ENCODE data around the gene CDH23. TPM values are rescaled to one million over a fixed set of nuclear protein-coding genes. Genes with fewer than 3 reads are reported as not detected.

CDH23 gene
- total and polyA plus RNA-seq, 2 of the 8 experiments (the other 6 are each of a cell fraction or from before 2014, with no cell fraction given): 1.9 to 4.9 TPM

- TF ChIP-seq, protein P1, sequence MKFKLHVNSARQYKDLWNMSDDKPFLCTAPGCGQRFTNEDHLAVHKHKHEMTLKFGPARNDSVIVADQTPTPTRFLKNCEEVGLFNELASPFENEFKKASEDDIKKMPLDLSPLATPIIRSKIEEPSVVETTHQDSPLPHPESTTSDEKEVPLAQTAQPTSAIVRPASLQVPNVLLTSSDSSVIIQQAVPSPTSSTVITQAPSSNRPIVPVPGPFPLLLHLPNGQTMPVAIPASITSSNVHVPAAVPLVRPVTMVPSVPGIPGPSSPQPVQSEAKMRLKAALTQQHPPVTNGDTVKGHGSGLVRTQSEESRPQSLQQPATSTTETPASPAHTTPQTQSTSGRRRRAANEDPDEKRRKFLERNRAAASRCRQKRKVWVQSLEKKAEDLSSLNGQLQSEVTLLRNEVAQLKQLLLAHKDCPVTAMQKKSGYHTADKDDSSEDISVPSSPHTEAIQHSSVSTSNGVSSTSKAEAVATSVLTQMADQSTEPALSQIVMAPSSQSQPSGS (IDR thresholded peaks at IDR 0.05; ENCODE audit: low read length): no peak
- TF ChIP-seq, protein P2, sequence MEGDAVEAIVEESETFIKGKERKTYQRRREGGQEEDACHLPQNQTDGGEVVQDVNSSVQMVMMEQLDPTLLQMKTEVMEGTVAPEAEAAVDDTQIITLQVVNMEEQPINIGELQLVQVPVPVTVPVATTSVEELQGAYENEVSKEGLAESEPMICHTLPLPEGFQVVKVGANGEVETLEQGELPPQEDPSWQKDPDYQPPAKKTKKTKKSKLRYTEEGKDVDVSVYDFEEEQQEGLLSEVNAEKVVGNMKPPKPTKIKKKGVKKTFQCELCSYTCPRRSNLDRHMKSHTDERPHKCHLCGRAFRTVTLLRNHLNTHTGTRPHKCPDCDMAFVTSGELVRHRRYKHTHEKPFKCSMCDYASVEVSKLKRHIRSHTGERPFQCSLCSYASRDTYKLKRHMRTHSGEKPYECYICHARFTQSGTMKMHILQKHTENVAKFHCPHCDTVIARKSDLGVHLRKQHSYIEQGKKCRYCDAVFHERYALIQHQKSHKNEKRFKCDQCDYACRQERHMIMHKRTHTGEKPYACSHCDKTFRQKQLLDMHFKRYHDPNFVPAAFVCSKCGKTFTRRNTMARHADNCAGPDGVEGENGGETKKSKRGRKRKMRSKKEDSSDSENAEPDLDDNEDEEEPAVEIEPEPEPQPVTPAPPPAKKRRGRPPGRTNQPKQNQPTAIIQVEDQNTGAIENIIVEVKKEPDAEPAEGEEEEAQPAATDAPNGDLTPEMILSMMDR (IDR thresholded peaks at IDR 0.05; ENCODE audit: control extremely low read depth in 1 of 3, insufficient read depth in 1 of 3, low read depth in 1 of 3, low read length in 3 of 3): no peak
- no peak for TF ChIP-seq POU5F1 (IDR thresholded peaks at IDR 0.05; ENCODE audit: low read depth, low read length)
- no peak for TF ChIP-seq TCF12 (IDR thresholded peaks at IDR 0.05; ENCODE audit: low read depth, low read length)
- TF ChIP-seq YY1 (IDR thresholded peaks at IDR 0.05; ENCODE audit: low read depth, low read length): no peak
- no peak for TF ChIP-seq POLR2A (IDR thresholded peaks at IDR 0.05; ENCODE audit: control extremely low read depth in 1 of 2, low read depth in 2 of 2, low read length in 2 of 2)
These were observed 15.9 kb upstream of the CDH23 start (continued) for GRCh38 chr10:71380841-71381240.
